NT2/D1 (cell line): Measurements from ENCODE around the gene TNFRSF1B.

Experiments
- SUZ12 ChIP-seq: IDR thresholded peaks from 2 replicates; pipeline ENCODE4 v1.6.1; 2011; ENCODE audit not compliant: insufficient read length, insufficient read depth; ENCODE audit errors: extremely low read depth
- YY1 ChIP-seq: IDR thresholded peaks from 2 replicates; pipeline ENCODE4 v1.6.1; 2011; ENCODE audit not compliant: insufficient read length, insufficient read depth
- ZNF274 ChIP-seq: IDR thresholded peaks from 2 replicates; pipeline ENCODE4 v1.6.1; 2011; ENCODE audit warnings: mild to moderate bottlenecking, low read depth, low read length

- TF ChIP-seq ZNF274 = no peak
- no peak for TF ChIP-seq YY1
- no peak for TF ChIP-seq SUZ12
Observed at GRCh38 chr1:12140016-12140415, 26.8 kb upstream of the TNFRSF1B start.
